Stimulated activated CD8-positive, alpha-beta memory T cell treated with anti-CD3 and anti-CD28 coated beads, Interleukin-7, amount 100 ng/mL, for 4 hours (primary cell): ENCODE measurements around the gene TAPT1.

Experiments
- DNase-seq, 2 donors: peaks; one replicate each; pipeline ENCODE4 v3.0.0-alpha.2; 2020; ENCODE audit warnings: low read depth in 2 of 2

Gene TAPT1

GRCh38 chr4:16133406-16133805 is 92.9 kb downstream of the TAPT1 start:
- no peak for DNase-seq

GRCh38 chr4:16131293-16131692 is 95.0 kb downstream of the TAPT1 start:
- no peak for DNase-seq

- DNase-seq, result no peak
These were observed 96.9 kb downstream of the TAPT1 start for GRCh38 chr4:16129336-16129735.

GRCh38 chr4:16126714-16127113 is 99.6 kb downstream of the TAPT1 start:
- no peak for DNase-seq

GRCh38 chr4:16125571-16126445 is 100.5 kb downstream of the TAPT1 start:
- DNase-seq, result no peak

- no peak for DNase-seq
These were observed 102.0 kb downstream of the TAPT1 start for GRCh38 chr4:16124232-16124631.

- DNase-seq, result no peak
These were observed 102.8 kb downstream of the TAPT1 start for GRCh38 chr4:16123356-16124084.

- DNase-seq, result peak; percentile 2 to 25
These were observed 103.5 kb downstream of the TAPT1 start for GRCh38 chr4:16122784-16123183.

GRCh38 chr4:16122308-16122711 is 104.0 kb downstream of the TAPT1 start:
- no peak for DNase-seq

GRCh38 chr4:16120720-16121119 is 105.6 kb downstream of the TAPT1 start:
- no peak for DNase-seq

- DNase-seq, result no peak
These were observed 106.3 kb downstream of the TAPT1 start for GRCh38 chr4:16119981-16120380.

GRCh38 chr4:16118090-16118489 is 108.2 kb downstream of the TAPT1 start:
- no peak for DNase-seq

- DNase-seq, result no peak
These were observed 109.1 kb downstream of the TAPT1 start for GRCh38 chr4:16117164-16117563.

- DNase-seq, result no peak
These were observed 109.7 kb downstream of the TAPT1 start for GRCh38 chr4:16116493-16116990.

- no peak for DNase-seq
These were observed 110.3 kb downstream of the TAPT1 start for GRCh38 chr4:16116019-16116418.

- DNase-seq, result no peak
These were observed 111.7 kb downstream of the TAPT1 start for GRCh38 chr4:16114546-16114945.

GRCh38 chr4:16113741-16114140 is 112.5 kb downstream of the TAPT1 start:
- DNase-seq, result no peak

GRCh38 chr4:16111533-16111932 is 114.7 kb downstream of the TAPT1 start:
- DNase-seq, result no peak

GRCh38 chr4:16110661-16111290 is 115.5 kb downstream of the TAPT1 start:
- DNase-seq, result no peak
